ENCODE measurements around the gene UCHL5.

UCHL5 gene

GRCh38 chr1:193059282-193060114, at the start of gene UCHL5, which contains the start of gene RO60:
TSS of gene UCHL5 (minus strand) at chr1:193059360. CDS start at chr1:193059260, 100 bp downstream.
TSS of gene RO60 (plus strand) at chr1:193059612. CDS start at chr1:193069055, 9,443 bp downstream.
- peak; percentile 99 for DNase-seq

GRCh38 chr1:193108471-193108870, 49.3 kb upstream of the UCHL5 start:
- DNase-seq, result no peak

- DNase-seq, result no peak
Observed at GRCh38 chr1:193105821-193106177, 46.6 kb upstream of the UCHL5 start.

DNA sequence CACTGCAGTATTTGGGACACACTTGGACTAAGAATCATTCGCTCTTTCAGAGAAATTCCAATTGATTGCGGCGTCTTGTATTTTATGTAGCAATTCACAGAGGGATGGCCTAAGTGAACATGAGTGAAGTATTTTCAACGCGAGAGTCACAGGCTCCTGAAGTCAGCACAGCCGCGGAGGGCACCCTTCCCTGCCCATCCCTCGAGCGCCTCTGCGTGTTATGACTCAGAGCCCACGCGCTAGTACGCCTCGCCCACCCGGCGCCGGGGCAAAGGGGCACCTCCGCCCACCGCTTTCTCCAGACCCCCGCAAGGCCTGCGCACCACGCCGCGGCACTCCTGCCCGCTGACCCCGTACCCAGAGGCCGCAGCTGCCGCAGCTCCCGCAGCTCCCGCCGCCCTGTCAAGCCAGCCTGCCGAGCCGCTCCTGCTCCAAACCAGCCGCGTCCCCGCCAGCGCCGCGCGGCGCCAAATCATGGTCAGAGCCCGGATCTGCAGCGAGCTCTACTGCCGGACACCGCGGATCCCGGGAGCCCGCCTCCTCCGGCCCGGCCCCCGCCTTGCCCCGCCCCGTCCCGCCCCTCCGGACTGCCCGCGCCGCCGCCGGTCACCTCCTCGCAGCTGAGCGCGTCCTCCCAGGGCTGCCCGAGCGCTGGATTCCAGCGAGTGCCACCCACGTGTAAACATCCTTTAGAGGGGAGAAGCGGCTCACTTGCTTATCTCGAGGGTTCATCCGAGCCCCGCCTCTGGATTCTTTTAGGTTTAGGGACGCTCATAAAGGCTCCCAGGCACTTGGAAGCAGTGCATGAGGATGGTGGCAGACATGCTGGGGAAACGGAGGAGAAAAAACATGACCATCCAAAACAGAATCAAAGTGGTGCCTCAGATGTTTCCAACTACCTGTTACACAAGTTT, 46.0 kb upstream of the UCHL5 start, which contains the start of gene GLRX2:
TSS of gene GLRX2 (minus strand) at position 508 of the 914 bp plus-strand sequence. CDS start at position 476, 32 bp downstream.
- peak; percentile 83 for DNase-seq

GRCh38 chr1:193104502-193104906, 45.3 kb upstream of the UCHL5 start:
- peak; percentile 55 for DNase-seq

- DNase-seq, result no peak
Observed at GRCh38 chr1:193103759-193104501, 44.8 kb upstream of the UCHL5 start.

DNA sequence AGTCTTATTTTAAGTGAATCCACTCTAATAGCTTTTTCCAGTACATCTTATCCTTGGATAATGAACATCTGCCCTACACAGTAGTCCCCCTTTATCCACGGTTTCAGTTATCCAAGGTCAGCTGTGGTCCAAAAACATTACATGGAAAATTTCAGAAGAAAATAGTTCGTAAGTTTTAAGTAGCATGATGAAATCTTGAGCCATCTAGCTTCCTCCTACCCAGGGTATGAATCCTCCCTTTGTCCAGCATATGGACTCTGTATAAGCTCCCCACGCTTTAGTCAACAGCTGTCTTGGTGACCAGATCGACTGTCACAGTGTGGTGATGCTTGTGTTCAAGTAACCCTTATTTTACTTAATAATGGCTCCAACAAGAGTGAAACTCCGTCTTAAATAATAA, 43.5 kb upstream of the UCHL5 start:
- DNase-seq, result no peak

GRCh38 chr1:193094112-193094511, 35.0 kb upstream of the UCHL5 start:
- DNase-seq, result no peak

- DNase-seq, result no peak
Observed at GRCh38 chr1:193090865-193091264, 31.7 kb upstream of the UCHL5 start.

- no peak for DNase-seq
Observed at GRCh38 chr1:193087893-193088292, 28.7 kb upstream of the UCHL5 start.

DNA sequence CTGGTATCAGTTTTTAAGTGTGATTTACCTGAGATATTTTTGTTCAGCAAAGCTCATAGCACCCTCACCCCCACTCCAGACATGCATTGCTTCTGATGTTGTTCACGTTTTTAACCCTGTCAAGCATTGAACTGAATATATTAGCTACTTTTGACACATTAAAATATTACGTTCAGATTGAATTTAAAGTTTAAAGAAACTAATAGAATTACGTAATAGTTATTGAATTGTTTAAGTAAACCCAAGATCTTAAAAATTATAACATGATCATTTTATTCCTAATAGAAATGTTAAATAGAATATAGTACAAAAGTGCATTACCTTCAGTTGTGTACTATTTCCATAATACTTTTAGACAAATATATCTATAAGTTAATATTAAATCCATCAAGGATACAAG, 27.2 kb upstream of the UCHL5 start:
- DNase-seq, result no peak

GRCh38 chr1:193085263-193085662, 26.1 kb upstream of the UCHL5 start:
- no peak for DNase-seq

DNA sequence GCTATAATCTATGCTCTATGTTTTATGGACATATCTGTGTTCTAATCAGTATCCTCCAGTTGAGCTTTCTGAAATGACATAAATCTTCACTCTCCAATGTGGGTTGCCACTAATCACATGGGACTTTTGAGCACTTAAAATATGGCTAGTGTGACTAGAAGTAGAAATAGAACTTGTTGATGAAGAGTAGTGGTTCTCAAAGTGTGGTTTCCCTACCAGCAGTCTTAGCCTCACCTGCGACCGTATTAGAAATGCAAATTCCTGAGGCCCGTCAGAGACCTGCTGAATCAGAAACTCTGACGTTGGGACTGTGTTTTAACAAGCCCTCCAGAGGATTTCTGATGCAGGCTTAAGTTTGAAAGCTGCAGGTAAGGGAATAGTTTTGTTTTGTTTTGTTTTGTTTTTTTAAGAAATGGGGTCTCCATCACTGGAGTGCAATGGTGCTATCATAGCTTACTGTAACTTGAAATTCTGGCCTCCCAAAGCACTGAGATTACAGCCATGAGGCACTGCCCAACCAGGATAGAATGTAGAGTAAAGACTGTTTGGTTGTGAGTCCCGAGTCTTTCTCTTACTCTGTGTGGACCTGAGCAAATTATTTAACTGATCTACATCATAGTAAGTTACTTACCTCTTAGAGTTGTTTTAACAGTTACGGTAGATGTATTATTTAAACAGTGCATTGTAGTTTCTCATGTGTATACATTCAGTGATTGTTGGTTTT, 24.4 kb upstream of the UCHL5 start:
- no peak for DNase-seq

DNA sequence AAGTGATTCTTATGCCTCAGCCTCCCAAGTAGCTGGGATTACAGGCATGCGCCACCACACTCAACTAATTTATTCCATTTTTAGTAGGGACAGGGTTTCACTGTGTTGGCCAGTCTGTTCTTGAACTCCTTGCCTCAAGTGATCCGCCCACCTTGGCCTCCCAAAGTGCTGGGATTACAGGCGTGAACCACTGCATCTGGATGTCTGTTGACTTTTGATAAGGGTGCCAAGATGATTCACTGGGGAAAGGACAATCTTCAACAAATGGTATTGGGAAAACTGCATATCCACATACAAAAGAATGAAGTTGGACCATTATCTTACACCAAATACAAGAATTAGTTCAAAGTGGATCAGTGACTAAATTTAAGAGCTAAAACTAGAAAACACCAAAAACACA, 20.0 kb upstream of the UCHL5 start:
- no peak for DNase-seq

DNA sequence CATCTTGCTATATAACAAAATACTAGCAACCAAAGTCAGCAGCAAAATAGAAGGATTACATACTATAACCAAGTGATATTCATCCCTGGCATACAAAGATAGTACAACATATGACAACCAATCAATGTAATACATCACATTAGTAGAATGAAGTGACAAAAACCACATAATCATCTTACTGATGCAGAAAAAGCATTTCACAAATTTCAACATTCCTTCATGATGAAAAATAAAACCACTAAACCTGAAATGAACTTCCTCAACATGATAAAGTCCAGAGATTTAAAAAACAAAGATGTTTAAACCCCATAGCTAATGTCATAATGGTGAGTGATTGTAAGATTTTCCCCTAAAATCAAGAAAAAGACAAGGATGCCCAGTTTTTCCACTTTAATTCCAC, 18.8 kb upstream of the UCHL5 start:
- DNase-seq, result peak; percentile 35

DNA sequence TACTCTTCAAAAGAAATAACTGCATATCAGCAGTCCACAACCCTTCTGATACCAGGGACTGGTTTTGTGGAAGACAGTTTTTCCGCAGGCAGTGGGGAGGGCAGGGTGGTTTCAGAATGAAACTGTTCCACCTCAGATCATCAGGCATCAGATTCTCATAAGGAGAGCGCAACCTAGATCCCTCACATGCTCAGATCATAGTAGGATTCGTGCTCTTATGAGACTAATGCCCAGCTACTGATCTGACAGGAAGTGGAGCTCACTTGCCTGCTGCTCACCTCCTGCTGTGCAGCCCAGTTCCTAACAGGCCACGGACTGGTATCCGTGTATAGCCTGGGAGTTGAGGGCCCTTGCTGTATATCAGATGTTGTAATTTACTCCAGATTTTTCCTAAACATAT, 11.8 kb upstream of the UCHL5 start:
- DNase-seq, result peak; percentile 25

- DNase-seq, result no peak
Observed at GRCh38 chr1:193070386-193070753, 11.2 kb upstream of the UCHL5 start.

DNA sequence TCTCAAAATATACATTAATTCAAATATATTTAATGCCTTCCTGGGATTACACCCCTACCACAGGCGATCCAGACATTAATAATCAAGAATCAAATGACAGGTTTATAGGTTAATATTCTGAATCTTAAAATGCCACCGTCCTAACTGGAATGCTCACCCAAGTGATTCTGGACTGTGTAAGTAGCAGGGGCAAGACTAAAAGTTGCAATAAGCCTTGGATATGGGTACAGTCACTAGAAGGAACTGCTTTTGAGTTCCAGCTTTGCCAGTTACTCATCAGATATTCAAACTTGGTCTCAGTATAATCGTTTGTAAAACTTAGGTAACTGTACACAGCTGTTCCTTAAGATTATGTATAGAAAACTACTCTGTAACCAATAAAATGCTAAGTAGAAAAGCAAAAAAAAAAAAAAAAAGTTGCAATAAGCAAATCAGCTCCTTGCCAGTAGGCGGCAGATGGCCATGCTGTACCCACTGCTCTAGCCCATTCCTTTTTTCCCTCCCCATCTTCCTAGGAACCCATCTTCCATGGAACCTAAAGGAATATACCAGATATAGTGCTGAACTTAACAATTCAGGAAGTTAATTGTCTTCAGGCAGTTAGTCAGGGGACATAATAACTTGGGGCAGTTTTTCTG, 10.7 kb upstream of the UCHL5 start:
- DNase-seq, result no peak

GRCh38 chr1:193068013-193068412, 8.9 kb upstream of the UCHL5 start:
- DNase-seq, result no peak

GRCh38 chr1:193066606-193067005, 7.4 kb upstream of the UCHL5 start:
- no peak for DNase-seq

DNA sequence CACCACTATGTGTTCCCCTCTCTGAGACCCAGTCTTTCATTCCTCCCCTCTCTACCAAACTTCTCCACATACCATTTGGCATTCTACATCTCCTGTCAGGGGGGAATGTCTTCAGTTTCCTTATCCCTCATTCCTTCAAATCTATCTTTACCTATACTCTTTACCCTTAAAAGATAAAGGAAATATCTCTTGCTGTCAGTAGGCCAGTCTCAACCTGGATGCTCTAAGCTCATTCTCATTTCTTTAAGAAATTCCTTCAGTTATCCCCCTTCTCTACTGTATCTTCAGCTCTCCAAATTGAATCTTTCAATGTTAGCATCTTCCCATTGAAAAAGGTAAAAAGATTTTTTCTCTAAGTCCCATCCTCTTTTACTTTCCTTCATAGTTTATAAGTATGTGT, 6.8 kb upstream of the UCHL5 start:
- DNase-seq, result no peak
